Thymus (tissue), 11 donors: Measurements from ENCODE around the gene ZNF414. TPM values are rescaled to one million over a fixed set of nuclear protein-coding genes. Genes with fewer than 3 reads are reported as not detected.

Experiments
- DNase-seq, 9 donors: peaks; one replicate each; pipeline ENCODE4 v3.0.0-alpha.2; 2013; ENCODE audit warnings: low spot score in 9 of 9, low read depth in 6 of 9, missing footprints in 1 of 9
- H3K27ac ChIP-seq, 2 donors: one replicate each; pipeline ENCODE4 v1.5.1; 2013; ENCODE audit warnings: control low read depth in 1 of 2, low read depth in 1 of 2, low read length in 1 of 2, mild to moderate bottlenecking in 1 of 2, moderate library complexity in 1 of 2
- H3K27me3 ChIP-seq, 2 donors: one replicate each; pipeline ENCODE4 v1.5.1; 2013; ENCODE audit warnings: low read length in 1 of 2; ENCODE audit not compliant: control insufficient read depth in 2 of 2, insufficient read depth in 1 of 2
- H3K36me3 ChIP-seq, 2 donors: one replicate each; pipeline ENCODE4 v1.5.1; 2013; ENCODE audit warnings: low read length in 1 of 2, mild to moderate bottlenecking in 1 of 2, moderate library complexity in 1 of 2; ENCODE audit not compliant: control insufficient read depth in 2 of 2, insufficient read depth in 2 of 2
- H3K4me1 ChIP-seq, 2 donors: one replicate each; pipeline ENCODE4 v1.5.1; 2013; ENCODE audit warnings: low read length in 2 of 2; ENCODE audit not compliant: control insufficient read depth in 2 of 2, insufficient read depth in 2 of 2
- H3K4me3 ChIP-seq, 2 donors: one replicate each; pipeline ENCODE4 v1.5.1; 2013; ENCODE audit warnings: low read length in 2 of 2, control low read depth in 1 of 2, mild to moderate bottlenecking in 1 of 2
- H3K9me3 ChIP-seq, 2 donors: one replicate each; pipeline ENCODE4 v1.5.1; 2013; ENCODE audit warnings: low read length in 1 of 2, mild to moderate bottlenecking in 1 of 2; ENCODE audit not compliant: control insufficient read depth in 2 of 2, insufficient read depth in 1 of 2
- WGBS: extraction: QIAGEN DNeasy Blood & Tissue Kit; methylation state at CpG from one replicate; pipeline ENCODE4 v1.1.7; 2013; 5-methylcytosine and 5-hydroxymethylcytosine counted together
- polyA plus RNA-seq: library from polyadenylated mRNA; stranded (reverse); fragments of 200-250 nt; gene quantifications from one replicate; pipeline ENCODE4 v1.2.3, GENCODE V29; 2013
- total RNA-seq: library from RNA; stranded (reverse); fragments of 120-200 nt; gene quantifications from one replicate; pipeline ENCODE4 v1.2.4, GENCODE V29; 2013
- donor health status: healthy.

The ZNF414 gene
- total and polyA plus RNA-seq, 2 donors: 2.1 to 27.6 TPM

- no peaks in the 10 kb centered on the region for H3K27me3 ChIP-seq
- H3K27ac ChIP-seq: peak overlapping the region; percentile 80 to 95
- peaks cover 81 to 95% of the 10 kb centered on the region in 2 donors for H3K4me1 ChIP-seq
- no peak for DNase-seq
- H3K36me3 ChIP-seq: peaks cover 73 to 86% of the 10 kb centered on the region in 2 donors
- no peaks in the 10 kb centered on the region for H3K9me3 ChIP-seq
- WGBS: 83% methylated on average over 6 of the region's 6 CpGs
- peak overlapping the region; percentile 6 to 28 for H3K4me3 ChIP-seq
Observed at GRCh38 chr19:8481616-8482015, 32.4 kb downstream of the ZNF414 start.

- H3K27me3 ChIP-seq: no peaks in the 10 kb centered on the region
- H3K9me3 ChIP-seq: no peaks in the 10 kb centered on the region
- 7% methylated on average over 11 of the region's 11 CpGs for WGBS
- H3K4me1 ChIP-seq: peaks cover 77 to 90% of the 10 kb centered on the region in 2 donors
- H3K36me3 ChIP-seq: peaks cover 73 to 86% of the 10 kb centered on the region in 2 donors
- peak overlapping the region; percentile 85 to 95 for H3K27ac ChIP-seq
- H3K4me3 ChIP-seq: peak overlapping the region in 1 of 2 donors; percentile 28
- DNase-seq: peak in 8 of 9 donors; percentile 62 to 92 (median 86)
Observed at GRCh38 chr19:8481201-8481600, 32.8 kb downstream of the ZNF414 start.

DNA sequence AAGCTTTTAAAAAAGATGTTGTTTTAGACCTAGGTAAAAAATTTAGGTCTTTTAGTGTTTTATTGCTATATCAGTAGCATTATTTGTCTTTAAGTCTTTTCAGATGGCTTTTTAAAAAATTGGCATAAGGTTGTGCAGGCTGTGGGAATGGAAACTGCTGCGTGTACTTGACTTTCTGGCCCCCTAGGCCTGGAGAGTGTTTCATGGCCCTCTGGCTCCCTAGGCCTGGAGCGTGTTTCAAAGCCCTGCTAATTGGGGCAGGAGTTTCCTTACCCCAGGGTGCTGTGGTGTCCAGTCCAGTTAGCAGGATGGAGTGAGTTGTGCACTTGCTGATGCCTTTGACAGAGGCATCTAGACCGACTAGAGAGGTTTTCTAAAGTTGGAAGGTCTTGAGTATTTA lies 35.4 kb downstream of the ZNF414 start:
- Histone ChIP-seq H3K27ac (peak overlapping the region; percentile 47 to 77), H3K36me3 (peaks cover 73 to 86% of the 10 kb centered on the region in 2 donors), H3K27me3 (no peaks in the 10 kb centered on the region), H3K9me3 (no peaks in the 10 kb centered on the region), H3K4me3 (no peak overlapping the region), H3K4me1 (peaks cover 55 to 64% of the 10 kb centered on the region in 2 donors)
- DNase-seq: no peak
- 69% methylated on average over 3 of the region's 3 CpGs for WGBS

- WGBS: 57% methylated on average over 4 of the region's 4 CpGs
- DNase-seq: no peak
- no peaks in the 10 kb centered on the region for H3K9me3 ChIP-seq
- peak overlapping the region; percentile 4 to 74 for H3K27ac ChIP-seq
- H3K36me3 ChIP-seq: peaks cover 74 to 83% of the 10 kb centered on the region in 2 donors
- peaks cover 50 to 57% of the 10 kb centered on the region in 2 donors for H3K4me1 ChIP-seq
- H3K27me3 ChIP-seq: no peaks in the 10 kb centered on the region
- no peak overlapping the region for H3K4me3 ChIP-seq
Observed at GRCh38 chr19:8477889-8478288, 36.1 kb downstream of the ZNF414 start.

DNA sequence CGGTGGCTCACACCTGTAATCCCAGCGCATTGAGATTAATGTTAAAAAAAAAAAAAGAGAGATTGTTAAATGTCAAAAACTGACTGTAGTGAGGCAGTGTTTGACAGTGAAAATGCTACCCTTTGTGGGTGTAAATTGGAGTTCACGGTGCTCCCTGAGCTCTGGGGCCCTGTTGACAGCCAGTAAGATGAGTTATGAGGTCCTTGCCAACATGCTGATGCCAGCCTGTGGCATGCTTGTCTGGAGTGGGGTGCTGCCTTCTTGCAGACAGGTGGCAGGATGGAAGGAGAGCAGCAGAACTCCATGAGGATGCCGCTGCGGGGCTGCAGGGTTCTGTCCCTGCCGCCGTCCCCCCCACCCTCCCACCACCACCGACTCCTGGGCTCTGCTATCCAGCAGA lies 37.4 kb downstream of the ZNF414 start:
- WGBS: 96% methylated on average over 8 of the region's 8 CpGs
- peaks cover 37 to 44% of the 10 kb centered on the region in 2 donors for H3K4me1 ChIP-seq
- no peaks in the 10 kb centered on the region for H3K27me3 ChIP-seq
- DNase-seq: no peak
- H3K27ac ChIP-seq: no peak overlapping the region
- no peaks in the 10 kb centered on the region for H3K9me3 ChIP-seq
- H3K4me3 ChIP-seq: no peak overlapping the region
- H3K36me3 ChIP-seq: peaks cover 80 to 84% of the 10 kb centered on the region in 2 donors

DNA sequence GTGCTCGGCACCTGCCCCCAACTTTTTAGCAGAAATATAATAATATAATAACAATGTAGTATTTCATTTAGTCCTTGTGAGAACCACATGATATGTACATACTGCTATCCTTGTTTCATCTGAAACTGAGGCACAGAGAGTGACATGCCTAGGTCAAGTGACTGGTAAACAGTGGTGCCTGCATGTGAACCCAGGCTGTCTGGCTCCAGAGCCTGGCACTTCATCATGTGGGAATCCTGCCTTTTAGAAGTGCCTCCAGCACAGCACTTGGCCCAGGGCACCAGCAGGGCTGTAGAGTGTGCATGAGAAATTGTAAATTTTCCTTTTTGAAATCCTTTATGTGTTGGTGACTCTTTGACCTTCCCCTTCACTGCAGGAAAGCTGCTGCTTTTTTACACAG lies 39.0 kb downstream of the ZNF414 start:
- Histone ChIP-seq H3K9me3 (no peaks in the 10 kb centered on the region), H3K27ac (no peak overlapping the region), H3K4me3 (no peak overlapping the region), H3K4me1 (peaks cover 25 to 29% of the 10 kb centered on the region in 2 donors), H3K27me3 (no peaks in the 10 kb centered on the region), H3K36me3 (peaks cover 92% of the 10 kb centered on the region in 2 donors)
- whole genome bisulfite sequencing: 100% methylated on average over 1 of the region's 1 CpG
- no peak for DNase-seq

- Histone ChIP-seq H3K4me1 (peaks cover 18 to 27% of the 10 kb centered on the region in 2 donors), H3K4me3 (no peak overlapping the region), H3K36me3 (peaks cover 96 to 97% of the 10 kb centered on the region in 2 donors), H3K27ac (peak overlapping the region in 1 of 2 donors; percentile 52), H3K9me3 (no peaks in the 10 kb centered on the region), H3K27me3 (no peaks in the 10 kb centered on the region)
- DNase-seq: no peak
- WGBS: 44% methylated on average over 6 of the region's 6 CpGs
Observed at GRCh38 chr19:8473648-8474476, 40.1 kb downstream of the ZNF414 start.

- Histone ChIP-seq H3K36me3 (peaks cover 95 to 97% of the 10 kb centered on the region in 2 donors), H3K4me3 (no peak overlapping the region), H3K27me3 (no peaks in the 10 kb centered on the region), H3K4me1 (peaks cover 0 to 12% of the 10 kb centered on the region in 2 donors), H3K27ac (no peak overlapping the region), H3K9me3 (no peaks in the 10 kb centered on the region)
- WGBS: 98% methylated on average over 13 of the region's 13 CpGs
- DNase-seq: no peak
Observed at GRCh38 chr19:8469613-8470368, 44.2 kb downstream of the ZNF414 start.
